ENCODE measurements around the gene PDXK. TPM values are rescaled to one million over a fixed set of nuclear protein-coding genes. Genes with fewer than 3 reads are reported as not detected.
"Not testable (repeated sequence)": the region's sequence is repeated elsewhere in the genome, so short reads cannot be mapped to it uniquely, and the experiment has no call there.

The PDXK gene
- 736 and 833 TPM in 2 replicates for total RNA-seq (2014; rRNA removed; shearing (Covaris generic); ENCODE audit: low replicate concordance)

DNA sequence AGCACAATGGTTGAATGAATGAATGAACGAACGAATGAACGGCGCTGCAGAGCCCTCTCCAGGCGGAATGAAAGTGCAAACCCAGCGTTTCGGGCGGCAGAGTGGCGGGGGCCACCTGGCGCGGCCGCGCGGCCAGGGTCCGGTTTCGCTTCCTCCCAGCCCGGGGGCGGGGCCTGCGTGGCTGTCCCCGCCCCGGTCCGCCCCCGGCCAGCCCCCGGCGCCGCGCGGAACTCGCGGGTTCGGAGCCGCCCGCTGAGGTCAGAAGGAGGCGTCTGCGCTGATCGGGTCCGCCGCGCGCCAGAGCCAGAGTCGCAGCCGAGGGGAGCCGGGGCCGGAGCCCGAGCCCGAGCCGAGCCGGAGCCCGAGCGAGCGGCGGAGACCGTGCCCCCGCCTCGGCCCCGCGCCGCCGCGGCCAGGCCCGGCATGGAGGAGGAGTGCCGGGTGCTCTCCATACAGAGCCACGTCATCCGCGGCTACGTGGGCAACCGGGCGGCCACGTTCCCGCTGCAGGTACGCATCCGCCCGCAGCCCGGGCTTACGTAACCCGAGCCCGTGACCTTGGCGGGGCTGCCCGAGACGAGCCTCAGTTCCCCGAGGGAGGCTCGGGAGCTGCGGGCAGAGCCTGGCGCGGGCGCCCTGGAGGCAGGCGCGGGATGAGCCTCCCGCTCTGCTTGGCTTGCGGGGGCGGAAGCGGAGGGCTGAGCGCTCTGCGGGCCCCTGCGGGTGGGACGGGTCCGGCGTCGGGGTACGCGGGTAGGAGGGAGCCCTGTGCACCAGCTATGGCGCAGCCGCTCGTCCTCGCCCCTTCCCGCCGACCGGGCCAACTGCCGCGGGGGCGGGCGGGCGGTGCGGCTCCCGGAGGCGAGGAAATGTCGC lies at the start of gene PDXK:
PDXK (plus strand) TSS at position 258 of the 876 bp plus-strand sequence; CDS start at position 424, 166 bp downstream.
- in situ Hi-C loops (cut with HindIII; ENCODE audit: low pct_unique_long_range_greater_than_20kb, low sequenced_read_pairs) = no loop called here
- DNase-seq (ENCODE audit: low read depth) = peak; percentile 83

DNA sequence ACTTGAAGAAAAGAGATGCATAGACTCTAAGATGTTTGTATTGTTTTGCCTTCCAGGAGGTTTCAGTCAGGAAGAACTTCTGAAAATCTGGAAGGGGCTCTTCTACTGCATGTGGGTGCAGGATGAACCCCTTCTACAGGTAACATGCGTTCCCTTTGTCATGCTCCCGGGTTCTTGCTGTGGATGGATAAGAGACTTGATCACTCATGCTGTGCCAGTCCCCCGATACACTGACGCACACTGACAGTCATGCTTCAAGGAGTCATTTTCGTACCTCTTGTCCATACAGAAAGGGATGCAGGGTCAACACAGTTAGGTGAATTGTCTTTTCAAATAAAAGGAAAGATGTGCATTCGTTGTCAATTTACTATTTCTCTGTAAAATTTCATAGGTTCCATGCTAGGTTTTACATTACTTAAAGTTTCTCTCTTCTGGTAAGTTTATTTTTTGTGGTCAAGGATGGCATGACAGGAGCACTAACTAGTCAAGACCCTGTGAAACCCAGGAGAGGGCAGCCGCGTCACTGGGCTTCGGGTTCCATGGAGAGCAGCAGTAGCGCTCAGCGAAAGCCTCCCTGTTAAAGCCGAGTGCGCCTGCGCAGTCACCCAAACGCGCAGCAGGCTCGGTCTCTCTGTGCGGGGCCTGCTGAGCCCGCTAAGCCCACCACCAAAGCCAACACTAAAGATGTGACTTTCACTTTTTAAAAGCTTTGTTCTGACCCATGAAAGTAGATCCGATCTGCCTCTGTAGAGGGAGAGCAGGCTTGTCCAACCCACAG lies 48.9 kb upstream of the PDXK start:
- in situ Hi-C loops (cut with HindIII; ENCODE audit: low pct_unique_long_range_greater_than_20kb, low sequenced_read_pairs) = no loop called here
- no peak for DNase-seq (ENCODE audit: low read depth)

DNA sequence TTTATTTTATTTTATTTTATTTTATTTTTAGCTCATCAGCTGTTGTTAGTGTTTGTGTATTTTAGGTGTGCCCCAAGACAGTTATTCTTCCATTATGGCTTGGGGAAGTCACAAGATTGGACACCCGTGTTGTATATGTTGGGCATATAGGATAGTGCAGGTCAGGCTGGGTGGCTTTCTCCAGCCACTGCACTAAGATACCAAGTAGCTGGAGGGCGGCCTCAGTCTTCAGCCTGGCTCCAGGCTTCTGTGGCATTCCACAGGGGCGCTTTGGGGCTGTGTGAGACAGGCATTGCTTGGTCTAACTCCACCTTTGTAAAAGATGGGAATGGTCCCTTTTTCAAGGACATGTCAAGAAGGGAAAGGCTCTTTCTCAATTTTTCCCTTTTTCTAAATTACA lies 43.1 kb upstream of the PDXK start:
- in situ Hi-C loops (cut with HindIII; ENCODE audit: low pct_unique_long_range_greater_than_20kb, low sequenced_read_pairs) = no loop called here
- DNase-seq (ENCODE audit: low read depth) = no peak

DNA sequence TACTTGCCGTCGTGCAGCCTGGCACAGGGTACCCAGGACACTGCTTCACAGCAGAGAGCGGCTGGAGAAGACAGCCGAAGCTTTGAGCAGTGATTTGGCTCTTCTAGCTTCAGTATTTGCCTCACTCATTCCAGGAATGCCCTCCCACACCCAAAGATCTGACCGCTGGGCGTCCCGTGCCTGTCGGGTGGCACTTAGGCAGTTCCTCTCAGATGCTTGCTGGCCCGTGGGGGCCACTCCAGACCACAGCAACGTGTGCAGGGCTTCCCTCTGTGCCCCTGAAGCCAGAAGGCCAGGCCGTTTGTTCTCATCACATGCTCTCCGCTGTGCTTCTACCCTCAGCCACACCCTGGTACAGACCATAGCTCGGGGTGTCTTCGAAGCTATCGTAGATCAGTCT lies 42.5 kb upstream of the PDXK start:
- in situ Hi-C loops (cut with HindIII; ENCODE audit: low pct_unique_long_range_greater_than_20kb, low sequenced_read_pairs) = no loop called here
- no peak for DNase-seq (ENCODE audit: low read depth)

DNA sequence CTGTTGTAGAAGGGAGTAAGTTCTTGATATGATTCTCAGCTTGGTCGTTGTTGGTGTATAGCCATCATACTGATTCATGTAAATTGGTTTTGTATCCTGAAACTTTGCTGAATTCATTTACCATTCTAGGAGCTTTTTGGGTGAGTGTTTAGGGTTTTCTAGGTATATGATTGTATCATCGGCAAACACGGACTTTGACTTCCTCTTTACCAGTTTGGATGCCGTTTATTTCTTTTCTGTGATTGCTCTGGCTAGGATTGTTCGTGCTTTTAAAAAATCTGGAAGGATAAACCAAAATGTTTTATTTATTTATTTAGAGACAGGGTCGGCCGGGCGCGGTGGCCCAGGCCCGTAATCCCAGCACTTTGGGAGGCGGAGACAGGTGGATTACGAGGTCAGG lies 39.0 kb upstream of the PDXK start:
- DNase-seq (ENCODE audit: low read depth) = no peak
- in situ Hi-C loops (cut with HindIII; ENCODE audit: low pct_unique_long_range_greater_than_20kb, low sequenced_read_pairs) = no loop called here

DNA sequence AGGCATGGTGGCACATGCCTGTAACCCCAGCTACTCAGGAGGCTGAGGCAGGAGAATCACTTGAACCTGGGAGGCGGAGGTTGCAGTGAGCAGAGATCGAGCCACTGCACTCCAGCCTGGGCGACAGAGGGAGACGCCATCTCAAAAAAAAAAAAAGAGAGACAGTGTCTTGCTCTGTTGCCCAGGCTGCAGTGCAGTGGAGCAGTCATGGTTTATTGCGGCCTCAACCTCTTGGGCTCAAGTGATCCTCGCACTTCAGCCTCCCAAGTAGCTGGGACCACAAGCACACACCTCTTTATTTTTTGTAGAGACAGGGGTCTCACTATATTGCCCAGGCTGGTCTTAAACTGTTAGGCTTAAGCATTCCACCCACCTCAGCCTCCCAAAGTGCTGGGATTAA lies 38.5 kb upstream of the PDXK start:
- in situ Hi-C loops (cut with HindIII; ENCODE audit: low pct_unique_long_range_greater_than_20kb, low sequenced_read_pairs); DNase-seq (ENCODE audit: low read depth): not testable (repeated sequence)

DNA sequence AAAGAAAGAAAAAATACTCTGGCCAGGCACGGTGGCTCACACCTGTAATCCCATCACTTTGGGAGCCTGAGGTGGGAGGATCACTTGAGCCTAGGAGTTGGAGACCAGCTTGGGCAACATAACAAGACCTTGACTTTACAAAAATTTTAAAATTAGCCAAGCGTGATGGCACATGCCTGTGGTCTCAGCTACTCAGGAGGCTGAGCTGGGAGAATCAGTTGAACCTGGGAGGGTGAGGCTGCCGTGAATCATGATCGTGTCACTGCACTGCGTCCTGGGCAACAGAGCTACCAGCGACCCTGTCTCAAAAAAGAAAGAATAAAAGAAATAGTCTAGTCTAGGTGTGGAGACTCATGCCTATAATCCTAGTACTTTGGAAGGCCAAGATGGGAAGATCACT lies 37.3 kb upstream of the PDXK start:
- DNase-seq (ENCODE audit: low read depth) = peak; percentile 51
- in situ Hi-C loops (cut with HindIII; ENCODE audit: low pct_unique_long_range_greater_than_20kb, low sequenced_read_pairs) = no loop called here

DNA sequence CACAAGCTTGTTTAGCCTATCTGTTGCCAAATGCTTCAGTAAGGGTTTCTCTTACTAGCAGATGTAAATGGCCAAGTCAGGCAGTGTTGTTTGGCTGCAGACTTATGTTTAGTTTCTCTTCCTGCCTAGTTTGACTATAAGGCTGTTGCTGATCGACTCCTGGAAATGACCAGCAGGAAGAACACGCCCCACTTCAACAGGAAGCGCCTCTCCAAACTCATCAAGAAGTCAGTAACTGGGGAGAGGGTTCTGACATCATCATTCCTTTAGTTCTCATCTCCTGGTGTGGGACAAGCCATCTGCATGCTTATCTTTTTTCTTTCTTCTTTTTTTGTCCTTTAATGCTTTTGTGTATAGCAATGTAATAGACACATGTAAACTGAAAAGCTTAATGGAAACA lies 34.5 kb upstream of the PDXK start:
- no peak for DNase-seq (ENCODE audit: low read depth)
- in situ Hi-C loops (cut with HindIII; ENCODE audit: low pct_unique_long_range_greater_than_20kb, low sequenced_read_pairs) = no loop called here

DNA sequence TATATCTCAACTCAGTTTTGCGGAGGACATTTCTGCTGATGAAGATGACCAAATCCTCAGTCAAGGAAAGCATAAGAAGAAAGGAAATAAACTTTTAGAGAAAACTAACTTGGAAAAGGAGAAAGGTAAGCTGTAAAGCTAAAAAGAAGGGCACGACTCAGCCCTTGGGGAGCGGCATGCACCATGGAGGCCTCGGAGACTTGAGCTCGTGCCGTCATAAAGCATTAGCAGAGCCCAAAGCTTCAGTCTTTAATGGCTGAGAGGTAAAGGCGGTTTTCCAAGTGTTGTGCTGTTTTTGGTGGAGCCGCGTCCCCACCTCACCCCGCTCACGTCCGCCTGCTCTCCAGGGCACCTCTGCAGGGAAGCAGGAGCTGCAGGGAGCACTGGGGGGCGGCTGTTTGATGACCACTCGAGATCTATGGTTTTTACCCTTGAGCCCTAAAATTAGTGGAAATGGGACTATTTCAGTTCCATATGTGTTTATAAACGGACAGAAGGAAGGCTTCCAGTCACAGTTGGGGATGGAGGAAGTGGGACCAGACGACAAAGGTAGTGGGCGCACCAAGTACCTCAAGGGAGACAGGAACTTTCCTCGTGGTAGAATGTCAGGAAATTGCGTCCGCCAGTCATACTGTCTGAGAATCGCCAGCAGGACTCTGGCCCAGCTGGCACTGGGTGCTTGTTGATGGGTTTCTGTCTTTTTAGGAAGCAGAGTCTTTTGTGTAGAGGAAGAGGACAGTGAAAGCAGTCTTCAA lies 31.9 kb upstream of the PDXK start:
- in situ Hi-C loops (cut with HindIII; ENCODE audit: low pct_unique_long_range_greater_than_20kb, low sequenced_read_pairs) = no loop called here
- no peak for DNase-seq (ENCODE audit: low read depth)

DNA sequence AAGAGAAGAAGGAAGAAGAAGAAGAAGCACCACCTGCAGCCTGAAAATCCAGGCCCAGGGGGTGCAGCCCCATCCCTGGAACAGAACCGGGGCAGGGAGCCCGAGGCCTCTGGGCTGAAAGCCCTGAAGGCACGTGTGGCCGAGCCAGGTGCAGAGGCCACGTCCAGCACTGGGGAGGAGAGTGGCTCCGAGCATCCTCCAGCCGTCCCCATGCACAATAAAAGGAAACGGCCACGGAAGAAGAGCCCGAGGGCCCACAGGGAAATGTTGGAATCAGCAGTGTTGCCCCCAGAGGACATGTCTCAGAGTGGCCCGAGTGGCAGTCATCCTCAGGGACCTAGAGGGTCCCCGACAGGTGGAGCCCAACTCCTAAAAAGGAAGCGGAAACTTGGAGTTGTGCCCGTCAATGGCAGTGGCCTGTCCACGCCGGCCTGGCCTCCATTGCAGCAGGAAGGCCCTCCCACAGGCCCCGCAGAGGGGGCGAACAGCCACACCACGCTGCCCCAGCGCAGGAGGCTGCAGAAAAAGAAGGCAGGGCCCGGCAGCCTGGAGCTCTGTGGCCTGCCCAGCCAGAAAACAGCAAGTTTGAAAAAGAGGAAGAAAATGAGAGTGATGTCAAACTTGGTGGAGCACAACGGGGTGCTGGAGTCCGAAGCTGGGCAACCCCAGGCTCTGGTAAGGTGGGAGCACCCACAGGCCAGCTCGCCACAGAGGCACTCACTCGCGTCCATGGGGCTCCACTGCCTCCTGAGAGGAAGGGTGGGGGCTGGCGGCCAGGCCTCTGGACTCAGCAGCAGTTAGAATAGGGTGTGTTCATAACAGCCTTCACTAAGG lies 31.1 kb upstream of the PDXK start:
- in situ Hi-C loops (cut with HindIII; ENCODE audit: low pct_unique_long_range_greater_than_20kb, low sequenced_read_pairs) = no loop called here

DNA sequence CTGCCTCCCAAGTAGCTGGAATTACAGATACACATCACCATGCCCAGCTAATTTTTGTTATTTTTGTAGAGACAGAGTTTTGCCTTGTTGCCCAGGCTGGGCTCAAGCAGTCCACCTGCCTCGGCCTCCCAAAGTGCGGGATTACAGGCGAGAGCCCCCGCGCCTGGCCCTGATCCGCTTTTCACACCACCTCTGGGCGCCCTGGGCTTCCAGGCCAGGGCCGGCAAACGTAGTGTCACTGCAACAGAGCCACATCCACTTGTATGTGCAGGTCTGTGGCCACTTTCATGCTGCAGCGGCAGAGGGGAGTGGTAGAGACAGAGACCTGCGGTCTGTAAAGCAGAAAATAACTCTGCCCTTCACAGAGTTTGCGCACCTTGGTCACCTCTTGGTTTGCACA lies 30.0 kb upstream of the PDXK start:
- in situ Hi-C loops (cut with HindIII; ENCODE audit: low pct_unique_long_range_greater_than_20kb, low sequenced_read_pairs) = no loop called here
- no peak for DNase-seq (ENCODE audit: low read depth)

More for the DNA sequence above, 31.1 kb upstream of the PDXK start:
- DNase-seq (ENCODE audit: low read depth) = no peak

DNA sequence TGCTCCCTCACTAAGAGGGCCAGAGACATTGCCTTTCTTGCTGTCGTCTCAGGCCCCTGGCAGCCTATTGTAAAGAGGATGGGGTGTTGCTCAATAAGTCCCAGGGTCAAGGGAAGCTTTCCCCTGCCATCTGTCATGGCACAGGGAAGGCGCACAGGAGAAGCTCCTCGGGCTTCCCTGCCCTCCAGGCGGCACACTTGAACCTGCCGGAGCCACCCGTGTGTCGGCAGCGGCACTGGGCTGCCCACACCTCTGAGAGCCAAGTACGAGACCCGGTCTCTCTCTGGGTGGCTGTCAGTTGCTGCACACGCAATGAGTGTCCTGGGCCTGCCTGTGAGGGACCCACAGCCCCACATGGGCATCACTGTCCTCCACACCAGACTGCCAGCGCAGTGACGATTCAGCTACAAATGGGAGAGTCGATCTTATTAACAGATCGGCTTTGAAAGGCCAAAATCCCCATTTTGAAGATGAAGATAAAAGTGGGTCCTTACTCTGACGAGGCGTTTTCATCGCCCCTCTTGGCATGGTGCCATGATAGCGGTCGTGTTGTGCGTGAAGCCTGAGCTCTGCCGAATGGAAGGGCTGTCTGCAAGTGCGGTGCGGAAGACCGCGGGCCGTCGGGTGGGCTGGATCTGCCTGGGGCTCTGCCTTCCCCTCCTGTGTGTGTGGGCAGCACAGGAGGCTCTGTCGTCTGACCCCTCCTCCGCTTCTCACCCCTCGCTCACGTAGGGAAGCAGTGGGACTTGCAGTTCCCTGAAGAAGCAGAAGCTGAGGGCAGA lies 29.2 kb upstream of the PDXK start:
- in situ Hi-C loops (cut with HindIII; ENCODE audit: low pct_unique_long_range_greater_than_20kb, low sequenced_read_pairs) = no loop called here
- no peak for DNase-seq (ENCODE audit: low read depth)

DNA sequence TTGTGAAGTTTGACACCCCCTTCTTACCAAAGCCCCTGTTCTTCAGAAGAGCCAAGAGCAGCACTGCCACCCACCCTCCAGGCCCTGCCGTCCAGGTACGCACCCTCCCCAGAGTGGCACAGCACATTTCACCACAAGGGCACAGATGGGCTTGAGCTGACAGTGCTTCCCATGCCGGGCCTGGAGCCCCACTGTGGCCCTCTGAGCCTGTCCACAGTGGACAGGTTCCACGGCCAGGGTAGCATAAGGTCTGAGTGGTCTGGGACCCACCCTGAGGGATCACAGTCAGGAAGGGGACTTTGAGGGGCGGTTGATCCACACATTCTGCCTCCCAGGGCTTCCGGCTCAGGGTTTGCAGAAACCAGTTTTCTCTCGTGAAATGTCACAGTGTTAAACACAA lies 28.6 kb upstream of the PDXK start:
- no peak for DNase-seq (ENCODE audit: low read depth)
- in situ Hi-C loops (cut with HindIII; ENCODE audit: low pct_unique_long_range_greater_than_20kb, low sequenced_read_pairs) = no loop called here

DNA sequence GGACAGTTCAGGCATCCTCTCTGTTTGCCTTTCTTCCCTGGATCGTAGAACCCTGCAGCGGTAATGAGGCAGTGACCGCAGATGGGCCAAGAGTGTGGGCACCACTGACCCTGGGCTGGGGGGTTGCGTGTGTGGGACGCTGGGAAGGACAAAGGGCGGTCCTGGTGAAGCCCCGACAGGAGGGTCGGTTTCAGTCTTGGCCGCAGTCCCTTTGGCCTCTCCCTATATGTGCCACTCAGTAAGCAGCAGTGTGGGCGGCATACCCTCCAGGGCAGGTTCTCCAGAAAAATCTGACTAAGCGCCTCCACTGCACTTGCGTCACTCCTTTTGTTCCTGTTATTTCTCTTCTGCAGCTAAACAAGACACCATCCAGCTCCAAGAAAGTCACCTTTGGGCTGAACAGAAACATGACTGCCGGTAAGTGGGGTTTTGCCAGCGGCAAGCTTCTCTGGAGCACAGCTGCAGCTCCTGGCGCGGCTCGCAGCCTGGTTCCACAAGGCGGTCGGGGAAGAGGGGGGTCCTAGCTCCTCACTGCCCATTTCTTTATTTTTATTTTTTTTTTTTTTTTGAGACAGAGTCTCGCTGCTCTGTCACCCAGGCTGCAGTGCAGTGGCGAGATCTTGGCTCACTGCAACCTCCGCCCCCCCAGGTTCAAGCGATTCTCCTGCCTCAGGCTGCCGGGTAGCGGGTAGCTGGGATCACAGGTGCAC lies 27.7 kb upstream of the PDXK start:
- in situ Hi-C loops (cut with HindIII; ENCODE audit: low pct_unique_long_range_greater_than_20kb, low sequenced_read_pairs) = no loop called here
- DNase-seq (ENCODE audit: low read depth) = no peak

DNA sequence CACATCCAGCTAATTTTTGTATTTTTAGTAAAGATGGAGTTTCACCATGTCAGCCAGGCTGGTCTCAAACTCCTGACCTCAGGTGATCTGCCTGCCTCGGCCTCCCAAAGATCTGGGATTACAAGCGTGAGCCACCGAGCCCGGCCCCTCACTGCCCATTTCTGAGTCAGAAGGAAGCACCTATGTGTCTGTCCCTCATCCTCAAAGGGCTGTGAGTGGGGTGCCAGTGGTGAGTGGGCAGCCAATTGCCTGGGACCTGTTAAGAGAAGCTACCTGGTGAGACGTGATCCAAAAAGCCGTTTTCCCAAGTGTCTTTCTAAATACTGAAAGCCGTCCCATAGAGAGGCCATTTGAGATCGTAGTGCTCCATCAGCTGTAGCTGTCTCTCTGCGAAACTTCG lies 27.1 kb upstream of the PDXK start:
- in situ Hi-C loops (cut with HindIII; ENCODE audit: low pct_unique_long_range_greater_than_20kb, low sequenced_read_pairs) = no loop called here
- DNase-seq (ENCODE audit: low read depth) = no peak

DNA sequence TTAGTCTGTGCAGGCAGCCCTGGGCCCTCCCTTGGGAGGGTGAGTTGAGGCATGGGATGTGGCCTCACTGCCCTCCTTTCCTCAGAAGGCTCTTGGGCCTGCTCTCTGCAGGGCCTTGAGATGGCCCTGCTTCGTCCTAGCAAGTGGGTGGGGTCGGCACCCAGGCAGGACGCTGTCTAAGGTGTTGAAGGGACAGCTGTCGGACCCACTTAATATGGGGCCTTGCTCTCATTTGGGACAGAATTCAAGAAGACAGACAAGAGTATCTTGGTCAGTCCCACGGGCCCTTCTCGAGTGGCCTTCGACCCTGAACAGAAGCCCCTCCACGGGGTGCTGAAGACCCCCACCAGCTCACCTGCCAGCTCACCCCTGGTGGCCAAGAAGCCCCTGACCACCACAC lies 26.0 kb upstream of the PDXK start:
- in situ Hi-C loops (cut with HindIII; ENCODE audit: low pct_unique_long_range_greater_than_20kb, low sequenced_read_pairs) = no loop called here

DNA sequence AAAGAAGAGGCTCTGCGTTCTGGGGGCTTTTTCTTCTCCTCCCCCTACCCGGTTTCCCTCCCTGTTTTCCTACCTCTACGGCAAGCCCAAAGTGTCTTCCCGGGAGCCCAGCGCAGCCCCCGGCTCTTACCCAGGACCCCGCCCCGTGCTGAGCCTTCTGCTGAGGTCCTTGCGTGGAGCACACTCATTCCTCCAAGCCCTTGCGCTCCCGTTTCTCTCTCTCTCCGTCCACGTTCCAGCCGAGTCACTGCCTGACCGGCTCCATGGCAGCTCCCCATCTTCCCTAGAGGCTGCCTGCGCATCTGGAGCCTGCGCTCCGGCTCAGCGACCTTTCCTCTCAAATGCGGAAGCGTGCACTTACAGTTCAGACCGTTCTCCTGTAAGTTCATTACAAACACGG lies 24.9 kb upstream of the PDXK start:
- in situ Hi-C loops (cut with HindIII; ENCODE audit: low pct_unique_long_range_greater_than_20kb, low sequenced_read_pairs) = no loop called here
- DNase-seq (ENCODE audit: low read depth) = no peak

More for the DNA sequence above, 26.0 kb upstream of the PDXK start:
- no peak for DNase-seq (ENCODE audit: low read depth)

Data from Caki2 (cell line).